Activated CD8-positive, alpha-beta T cell treated with anti-CD3 and anti-CD28 coated beads, Interleukin-2, amount 10 ng/mL, durations not matched to agents 7 days and 5 days (primary cell): ENCODE data around the gene SPI1. TPM values are rescaled to one million over a fixed set of nuclear protein-coding genes. Genes with fewer than 3 reads are reported as not detected.

Experiments
- ATAC-seq: fragments of 150-1000 bp; cut with Tn5 transposase; one replicate; pipeline ENCODE4 v1.10.0; 2021; ENCODE audit warnings: moderate library complexity
- CTCF ChIA-PET: fragments of 350-600 bp; sonication (Branson Sonifier 250); formaldehyde crosslinking; loops from one replicate; lab custom pipeline; 2021; ENCODE audit warnings: antibody characterized with exemption; lab: Charles Lee
- POLR2A ChIA-PET: fragments of 350-600 bp; sonication (Branson Sonifier 250); formaldehyde crosslinking; loops from one replicate; lab custom pipeline; 2021; ENCODE audit warnings: antibody characterized with exemption; lab: Charles Lee
- DNase-seq: peaks from one replicate; pipeline ENCODE4 v3.0.0-alpha.2; 2020
- H3K27ac Mint-ChIP-seq: one replicate; pipeline ENCODE4 v1.8.0; 2021; ENCODE audit warnings: mild to moderate bottlenecking, mixed read lengths
- H3K27me3 Mint-ChIP-seq: one replicate; pipeline ENCODE4 v1.8.0; 2021; ENCODE audit warnings: low read depth, mixed read lengths
- H3K36me3 Mint-ChIP-seq: one replicate; pipeline ENCODE4 v1.8.0; 2021; ENCODE audit warnings: low read depth, mixed read lengths
- H3K4me1 Mint-ChIP-seq: one replicate; pipeline ENCODE4 v1.8.0; 2021; ENCODE audit warnings: low read depth, mixed read lengths
- H3K4me3 Mint-ChIP-seq: one replicate; pipeline ENCODE4 v1.8.0; 2021; ENCODE audit warnings: mild to moderate bottlenecking, mixed read lengths
- H3K9me3 Mint-ChIP-seq: one replicate; pipeline ENCODE4 v1.8.0; 2022; ENCODE audit warnings: mixed read lengths; ENCODE audit not compliant: insufficient read depth
- total RNA-seq, 2 experiments: library from RNA; stranded (reverse); gene quantifications; one replicate each; pipeline ENCODE4 v1.2.3, GENCODE V29; 2021

The SPI1 gene
- total RNA-seq = not detected

GRCh38 chr11:47378010-47378835 is at the start of gene SPI1:
Gene SPI1, minus strand, starts transcription at chr11:47378547. Its CDS starts 194 bp downstream, at chr11:47378353.
- ATAC-seq (peak; percentile 17), DNase-seq (no peak)
- no peaks in the 10 kb centered on the region for H3K9me3 Mint-ChIP-seq
- no peaks in the 10 kb centered on the region for H3K36me3 Mint-ChIP-seq
- H3K27ac Mint-ChIP-seq = peak within 1 kb of the TSS; percentile 72
- ChIA-PET CTCF (interaction anchor here (0.5 to 0.8 kb wide), 3 partner anchors 9 to 163 kb away, joined by 3 to 4 read pairs (median 3); partner anchors contain the start of gene DDB2), POLR2A (interaction anchor here (1.6 kb wide), 1 partner anchor 17 kb away, joined by 3 read pairs; no protein-coding TSS in a partner anchor)
- no peaks in the 10 kb centered on the region for H3K27me3 Mint-ChIP-seq
- H3K4me1 Mint-ChIP-seq = peaks cover 7% of the 10 kb centered on the region
- no peak within 1 kb of the TSS for H3K4me3 Mint-ChIP-seq

DNA sequence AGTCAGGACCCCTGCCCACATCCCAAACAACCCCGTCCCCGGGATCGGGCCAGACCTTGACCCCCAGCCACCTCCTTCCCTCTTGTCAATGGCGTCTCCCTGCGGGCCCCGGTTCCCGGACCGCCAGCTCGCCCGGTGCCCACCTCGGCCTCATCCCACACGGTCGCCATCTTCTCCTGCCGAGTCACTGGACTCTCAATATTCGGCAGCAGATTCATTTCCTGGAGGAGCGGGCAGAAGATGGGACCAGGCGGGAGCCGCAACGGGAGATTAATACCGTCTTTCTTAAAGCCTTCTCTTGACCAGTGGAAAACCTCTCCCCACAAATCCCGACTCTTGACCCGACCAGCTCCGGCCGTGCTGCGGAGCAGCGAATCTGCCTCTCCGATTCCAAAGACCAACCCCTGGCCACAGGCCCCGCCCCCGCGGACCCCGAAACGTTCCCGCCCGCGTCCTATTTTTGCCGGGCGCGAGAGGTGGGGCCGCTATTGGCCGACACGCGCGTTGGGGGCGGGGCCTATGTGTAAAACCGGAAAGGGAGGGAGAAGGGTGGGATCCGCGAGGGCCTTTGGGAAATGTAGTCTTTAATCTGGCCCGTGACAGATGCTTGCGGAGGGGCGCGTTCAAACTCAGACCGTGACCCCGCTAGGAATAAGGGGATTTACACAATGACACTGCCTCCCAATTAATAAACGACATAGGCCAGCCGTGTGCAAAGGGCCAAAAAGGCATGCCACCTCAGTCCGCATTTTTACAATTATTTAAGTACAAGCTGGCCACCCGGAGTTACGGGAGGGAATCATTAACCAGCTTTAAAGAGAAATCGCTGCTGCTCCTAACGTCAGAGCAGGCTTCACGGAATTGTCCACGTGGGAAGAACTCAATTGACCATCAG is 48.0 kb upstream of the SPI1 start, which contains the start of gene PSMC3:
PSMC3 (minus strand) TSS at position 378 of the 895 bp plus-strand sequence; CDS start at position 218, 160 bp downstream.
- ATAC-seq = peak; percentile 96
- H3K4me3 Mint-ChIP-seq = peak within 1 kb of the TSS; percentile 100
- ChIA-PET POLR2A (interaction anchor here (0.6 to 3.8 kb wide), 8 partner anchors 11 to 340 kb away, joined by 3 to 36 read pairs (median 4); partner anchors contain the start of genes KBTBD4 and SLC39A13), CTCF (interaction anchor here (0.8 to 2.0 kb wide), 4 partner anchors 14 to 54 kb away, joined by 3 to 16 read pairs (median 10); no protein-coding TSS in a partner anchor)
- H3K4me1 Mint-ChIP-seq = peaks cover 29% of the 10 kb centered on the region
- DNase-seq = peak; percentile 99
- peaks cover 44% of the 10 kb centered on the region for H3K36me3 Mint-ChIP-seq
- no peaks in the 10 kb centered on the region for H3K27me3 Mint-ChIP-seq
- no peaks in the 10 kb centered on the region for H3K9me3 Mint-ChIP-seq
- peak within 1 kb of the TSS; percentile 100 for H3K27ac Mint-ChIP-seq

DNA sequence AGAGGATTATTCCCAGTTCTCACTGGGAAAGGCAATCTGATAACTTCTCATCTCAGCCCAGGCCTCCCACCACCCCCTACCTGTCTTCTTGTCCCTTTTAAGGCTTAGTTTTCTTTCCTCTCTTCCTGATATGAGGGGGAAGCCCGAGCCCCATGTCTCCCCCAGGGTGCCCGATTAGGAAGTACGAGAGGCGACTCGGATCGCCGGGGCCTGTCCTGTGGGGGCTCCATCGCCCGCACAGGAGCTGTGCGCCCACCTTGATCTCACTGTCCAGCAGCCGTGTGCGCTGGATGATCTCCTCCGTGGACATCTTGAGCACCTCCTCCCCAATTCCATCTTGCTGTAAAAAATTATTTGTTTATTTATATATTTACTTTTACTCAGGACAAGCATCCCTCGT is 47.3 kb upstream of the SPI1 start:
- ATAC-seq (no peak), DNase-seq (no peak)
- ChIA-PET CTCF (interaction anchor here (1.5 to 2.3 kb wide), 4 partner anchors 14 to 52 kb away, joined by 10 to 16 read pairs (median 12); no protein-coding TSS in a partner anchor), POLR2A (interaction anchor here (0.6 to 3.8 kb wide), 9 partner anchors 10 to 341 kb away, joined by 3 to 36 read pairs (median 3); partner anchors contain the start of genes KBTBD4 and SLC39A13)
- Mint-ChIP-seq H3K36me3 (peaks cover 47% of the 10 kb centered on the region), H3K27ac (peak overlapping the region; percentile 100), H3K4me1 (peaks cover 31% of the 10 kb centered on the region), H3K27me3 (no peaks in the 10 kb centered on the region), H3K4me3 (peak overlapping the region; percentile 100), H3K9me3 (no peaks in the 10 kb centered on the region)

DNA sequence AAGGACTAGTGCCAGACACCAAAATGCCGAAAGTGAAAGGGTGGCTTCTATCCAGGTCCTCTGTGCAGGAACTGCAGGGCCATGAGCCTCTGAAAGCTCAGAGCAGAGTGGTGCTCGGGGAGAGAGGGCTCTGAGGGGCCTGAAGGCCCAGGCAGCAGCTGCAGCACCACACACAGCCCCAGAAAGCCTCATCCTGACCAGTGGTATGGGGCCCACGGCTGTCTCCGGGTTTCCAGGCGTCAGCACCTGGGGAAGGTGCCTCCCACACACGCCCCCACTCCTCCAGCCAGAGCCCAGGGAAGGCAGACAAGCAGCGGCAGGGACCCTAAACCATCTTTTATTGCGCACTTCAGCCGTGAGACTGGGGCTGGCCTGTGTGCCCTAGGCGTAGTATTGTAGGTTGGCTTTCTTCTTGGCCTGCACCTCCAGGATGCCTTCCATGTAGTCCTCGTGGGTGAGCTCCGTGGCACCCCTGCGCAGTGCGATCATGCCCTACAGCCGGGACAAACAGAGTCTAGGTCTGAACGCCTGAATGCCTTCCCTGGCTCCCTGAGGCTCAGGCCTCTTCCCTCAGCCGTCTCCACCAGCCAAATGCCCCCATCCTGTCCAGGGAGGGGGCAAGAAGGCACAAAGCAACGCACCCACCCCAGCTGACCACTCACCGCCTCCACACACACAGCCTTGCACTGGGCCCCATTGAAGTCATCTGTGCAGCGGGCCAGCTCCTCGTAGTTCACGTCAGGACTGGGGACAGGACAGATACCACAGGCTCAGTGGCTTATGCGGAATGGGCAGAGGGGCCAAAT is 40.3 kb upstream of the SPI1 start:
- Mint-ChIP-seq H3K4me3 (no peak overlapping the region), H3K27me3 (no peaks in the 10 kb centered on the region), H3K4me1 (peaks cover 3% of the 10 kb centered on the region), H3K9me3 (no peaks in the 10 kb centered on the region), H3K27ac (peak overlapping the region; percentile 30), H3K36me3 (peaks cover 56% of the 10 kb centered on the region)
- ATAC-seq (no peak), DNase-seq (no peak)
- ChIA-PET POLR2A (interaction anchor here (0.6 to 1.4 kb wide), 2 partner anchors 11 to 174 kb away, joined by 4 read pairs; partner anchors contain the start of gene SLC39A13), CTCF (interaction anchor here (1.2 kb wide), 1 partner anchor 44 kb away, joined by 3 read pairs; no protein-coding TSS in a partner anchor)

DNA sequence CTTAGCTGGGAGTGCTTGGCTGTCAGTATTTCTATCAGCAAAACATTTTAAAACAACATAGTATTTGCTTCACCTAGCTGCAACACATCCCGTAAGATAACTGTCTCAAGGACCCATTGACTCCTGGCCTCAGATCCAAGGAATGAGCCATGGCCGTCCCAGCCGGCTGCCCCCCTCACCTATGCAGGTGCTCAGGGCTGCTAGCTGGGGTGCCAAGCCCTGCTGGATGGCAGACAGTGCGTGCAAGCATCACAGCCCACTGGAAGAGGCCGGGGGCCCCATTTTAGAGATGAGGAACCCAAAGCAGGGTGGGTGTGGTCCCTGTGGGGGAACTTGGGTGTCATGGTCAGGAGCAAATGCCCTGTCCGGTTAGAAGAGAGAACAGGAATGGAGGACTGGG is 39.4 kb upstream of the SPI1 start:
- H3K4me3 Mint-ChIP-seq = no peak overlapping the region
- ATAC-seq (no peak), DNase-seq (no peak)
- H3K36me3 Mint-ChIP-seq = peaks cover 48% of the 10 kb centered on the region
- peak overlapping the region; percentile 43 for H3K27ac Mint-ChIP-seq
- H3K4me1 Mint-ChIP-seq = peaks cover 3% of the 10 kb centered on the region
- H3K27me3 Mint-ChIP-seq = no peaks in the 10 kb centered on the region
- ChIA-PET CTCF (interaction anchor here (1.2 to 9.7 kb wide), 2 partner anchors 43 to 46 kb away, joined by 3 to 133 read pairs; no protein-coding TSS in a partner anchor), POLR2A (interaction anchor here (1.2 to 1.4 kb wide), 2 partner anchors 9 to 10 kb away, joined by 4 read pairs; partner anchors contain the start of gene SLC39A13)
- H3K9me3 Mint-ChIP-seq = no peaks in the 10 kb centered on the region

DNA sequence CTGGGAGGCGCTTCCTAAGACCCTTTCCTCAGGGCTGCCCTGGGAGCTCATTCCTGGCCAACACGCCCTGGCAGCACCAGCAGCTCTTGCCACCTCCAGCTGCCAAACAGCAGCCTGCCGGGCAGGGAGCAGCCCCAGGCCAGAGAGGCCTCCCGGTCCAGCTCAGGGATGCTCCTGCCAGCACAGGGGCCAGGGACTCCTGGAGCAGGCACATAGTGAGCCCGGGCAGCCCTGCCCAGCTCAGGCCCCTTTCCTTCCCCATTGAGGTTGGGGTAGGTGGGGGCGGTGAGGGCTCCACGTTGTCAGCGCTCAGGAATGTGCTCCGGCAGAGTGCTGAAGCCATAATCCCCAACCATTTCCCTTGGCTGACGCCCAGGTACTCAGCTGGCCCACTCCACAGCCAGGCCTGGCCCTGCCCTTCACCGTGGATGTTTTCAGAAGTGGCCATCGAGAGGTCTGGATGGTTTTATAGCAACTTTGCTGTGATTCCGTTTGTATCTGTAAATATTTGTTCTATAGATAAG is 37.7 kb upstream of the SPI1 start:
- Mint-ChIP-seq H3K36me3 (peaks cover 38% of the 10 kb centered on the region), H3K4me3 (no peak overlapping the region), H3K27ac (no peak overlapping the region), H3K9me3 (no peaks in the 10 kb centered on the region), H3K27me3 (no peaks in the 10 kb centered on the region), H3K4me1 (no peaks in the 10 kb centered on the region)
- ChIA-PET POLR2A (interaction anchor here (0.6 to 1.3 kb wide), 3 partner anchors 9 to 132 kb away, joined by 4 to 7 read pairs (median 4); partner anchors contain the start of gene PSMC3), CTCF (interaction anchor here (9.7 kb wide), 1 partner anchor 45 kb away, joined by 133 read pairs; no protein-coding TSS in a partner anchor)
- DNase-seq (no peak), ATAC-seq (no peak)

GRCh38 chr11:47415091-47415854 is 36.9 kb upstream of the SPI1 start:
- no peak overlapping the region for H3K27ac Mint-ChIP-seq
- DNase-seq (no peak), ATAC-seq (no peak)
- H3K27me3 Mint-ChIP-seq = no peaks in the 10 kb centered on the region
- no peak overlapping the region for H3K4me3 Mint-ChIP-seq
- peaks cover 34% of the 10 kb centered on the region for H3K36me3 Mint-ChIP-seq
- H3K9me3 Mint-ChIP-seq = no peaks in the 10 kb centered on the region
- CTCF ChIA-PET = interaction anchor here (9.7 kb wide), 1 partner anchor 44 kb away, joined by 133 read pairs; no protein-coding TSS in a partner anchor
- POLR2A ChIA-PET = interaction anchor here (0.6 to 1.3 kb wide), 2 partner anchors 9 to 11 kb away, joined by 4 to 7 read pairs; partner anchors contain the start of gene PSMC3
- H3K4me1 Mint-ChIP-seq = no peaks in the 10 kb centered on the region

DNA sequence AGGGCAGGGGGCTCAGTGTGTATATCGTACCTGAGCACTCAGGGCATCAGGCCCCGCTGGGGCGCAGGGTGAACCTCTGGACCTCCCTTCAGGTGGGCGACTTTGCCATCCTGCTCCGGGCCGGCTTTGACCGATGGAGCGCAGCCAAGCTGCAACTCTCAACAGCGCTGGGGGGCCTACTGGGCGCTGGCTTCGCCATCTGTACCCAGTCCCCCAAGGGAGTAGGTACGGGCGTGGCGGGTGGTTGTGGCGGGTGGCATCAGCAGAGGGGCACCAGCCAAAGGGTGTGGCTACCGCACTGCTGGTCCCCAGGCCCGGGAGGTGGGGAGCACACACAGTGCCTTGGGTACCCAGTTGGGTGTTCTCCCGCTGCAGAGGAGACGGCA is 36.3 kb upstream of the SPI1 start:
- ATAC-seq = no peak
- POLR2A ChIA-PET = interaction anchor here (0.7 kb wide), 1 partner anchor 11 kb away, joined by 3 read pairs; the partner anchor contains the start of gene PSMC3
- no peak overlapping the region for H3K4me3 Mint-ChIP-seq
- no peak overlapping the region for H3K27ac Mint-ChIP-seq
- CTCF ChIA-PET = interaction anchor here (9.7 kb wide), 1 partner anchor 43 kb away, joined by 133 read pairs; no protein-coding TSS in a partner anchor
- no peaks in the 10 kb centered on the region for H3K9me3 Mint-ChIP-seq
- DNase-seq = no peak
- H3K36me3 Mint-ChIP-seq = peaks cover 28% of the 10 kb centered on the region
- H3K4me1 Mint-ChIP-seq = no peaks in the 10 kb centered on the region
- no peaks in the 10 kb centered on the region for H3K27me3 Mint-ChIP-seq

DNA sequence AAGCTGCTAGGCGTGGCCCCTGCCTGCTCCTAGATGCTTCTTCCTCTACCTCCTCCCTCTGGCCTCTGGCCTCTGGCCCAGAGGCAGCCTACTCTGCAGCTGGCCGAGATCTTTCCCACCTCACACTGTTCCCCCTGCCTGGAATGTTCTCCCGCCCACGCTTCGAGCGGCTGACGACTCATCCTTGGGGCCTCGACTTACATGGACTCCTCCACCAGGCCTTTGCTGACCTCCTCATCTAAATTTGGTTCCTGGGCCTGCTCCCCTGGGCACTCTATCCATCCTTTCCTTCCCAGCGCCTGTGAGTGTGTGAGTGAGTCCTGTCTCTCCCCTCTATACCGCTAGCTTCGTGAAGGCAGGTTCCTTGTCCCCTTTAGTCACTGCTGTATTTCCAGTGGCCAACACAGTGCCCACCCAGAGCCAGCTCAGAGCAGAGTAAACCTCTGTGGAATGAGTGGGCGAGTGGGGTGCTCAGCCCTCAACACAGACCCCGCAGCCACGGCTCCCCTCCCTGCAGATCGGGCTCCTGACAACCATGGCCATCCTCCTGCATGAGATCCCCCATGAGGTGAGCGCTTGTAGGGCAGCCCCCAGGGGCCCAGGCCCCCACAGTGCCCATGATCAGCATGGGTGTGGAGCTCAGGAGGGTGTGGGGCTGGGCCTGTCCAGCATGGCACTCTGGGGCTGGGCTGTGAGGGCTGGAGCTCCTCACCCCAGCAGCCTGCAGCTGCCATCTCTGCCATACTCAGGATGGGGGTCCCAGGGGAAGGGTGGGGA is 35.7 kb upstream of the SPI1 start:
- ATAC-seq (no peak), DNase-seq (no peak)
- peaks cover 4% of the 10 kb centered on the region for H3K4me1 Mint-ChIP-seq
- no peak overlapping the region for H3K27ac Mint-ChIP-seq
- H3K9me3 Mint-ChIP-seq = no peaks in the 10 kb centered on the region
- ChIA-PET POLR2A (interaction anchor here (0.7 kb wide), 1 partner anchor 12 kb away, joined by 3 read pairs; the partner anchor contains the start of gene PSMC3), CTCF (interaction anchor here (9.7 kb wide), 1 partner anchor 43 kb away, joined by 133 read pairs; no protein-coding TSS in a partner anchor)
- H3K27me3 Mint-ChIP-seq = no peaks in the 10 kb centered on the region
- H3K4me3 Mint-ChIP-seq = no peak overlapping the region
- H3K36me3 Mint-ChIP-seq = peaks cover 25% of the 10 kb centered on the region
